Measurements from ENCODE around the gene BARHL1.

GRCh38 chr9:132591244-132591643 is 8.8 kb downstream of the BARHL1 start:
- TF ChIP-seq, protein P1, sequence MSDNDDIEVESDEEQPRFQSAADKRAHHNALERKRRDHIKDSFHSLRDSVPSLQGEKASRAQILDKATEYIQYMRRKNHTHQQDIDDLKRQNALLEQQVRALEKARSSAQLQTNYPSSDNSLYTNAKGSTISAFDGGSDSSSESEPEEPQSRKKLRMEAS (CRISPR knock-in tag; IDR thresholded peaks at IDR 0.05): no peak
- TF ChIP-seq, protein P2, sequence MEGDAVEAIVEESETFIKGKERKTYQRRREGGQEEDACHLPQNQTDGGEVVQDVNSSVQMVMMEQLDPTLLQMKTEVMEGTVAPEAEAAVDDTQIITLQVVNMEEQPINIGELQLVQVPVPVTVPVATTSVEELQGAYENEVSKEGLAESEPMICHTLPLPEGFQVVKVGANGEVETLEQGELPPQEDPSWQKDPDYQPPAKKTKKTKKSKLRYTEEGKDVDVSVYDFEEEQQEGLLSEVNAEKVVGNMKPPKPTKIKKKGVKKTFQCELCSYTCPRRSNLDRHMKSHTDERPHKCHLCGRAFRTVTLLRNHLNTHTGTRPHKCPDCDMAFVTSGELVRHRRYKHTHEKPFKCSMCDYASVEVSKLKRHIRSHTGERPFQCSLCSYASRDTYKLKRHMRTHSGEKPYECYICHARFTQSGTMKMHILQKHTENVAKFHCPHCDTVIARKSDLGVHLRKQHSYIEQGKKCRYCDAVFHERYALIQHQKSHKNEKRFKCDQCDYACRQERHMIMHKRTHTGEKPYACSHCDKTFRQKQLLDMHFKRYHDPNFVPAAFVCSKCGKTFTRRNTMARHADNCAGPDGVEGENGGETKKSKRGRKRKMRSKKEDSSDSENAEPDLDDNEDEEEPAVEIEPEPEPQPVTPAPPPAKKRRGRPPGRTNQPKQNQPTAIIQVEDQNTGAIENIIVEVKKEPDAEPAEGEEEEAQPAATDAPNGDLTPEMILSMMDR (IDR thresholded peaks at IDR 0.05): no peak
- TF ChIP-seq, protein P3, sequence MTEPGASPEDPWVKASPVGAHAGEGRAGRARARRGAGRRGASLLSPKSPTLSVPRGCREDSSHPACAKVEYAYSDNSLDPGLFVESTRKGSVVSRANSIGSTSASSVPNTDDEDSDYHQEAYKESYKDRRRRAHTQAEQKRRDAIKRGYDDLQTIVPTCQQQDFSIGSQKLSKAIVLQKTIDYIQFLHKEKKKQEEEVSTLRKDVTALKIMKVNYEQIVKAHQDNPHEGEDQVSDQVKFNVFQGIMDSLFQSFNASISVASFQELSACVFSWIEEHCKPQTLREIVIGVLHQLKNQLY (CRISPR knock-in tag; IDR thresholded peaks at IDR 0.05): no peak
- no peak for TF ChIP-seq ZNF219 (CRISPR knock-in tag; IDR thresholded peaks at IDR 0.05; ENCODE audit: borderline replicate concordance)
- no peak for TF ChIP-seq ZNF121 (CRISPR knock-in tag; IDR thresholded peaks at IDR 0.05)
- no peak for TF ChIP-seq FOXP4 (CRISPR knock-in tag; IDR thresholded peaks at IDR 0.05)
- TF ChIP-seq ZNF423 (CRISPR knock-in tag; IDR thresholded peaks at IDR 0.05): no peak; the same call in 1 of the 2 replicates
- no peak for TF ChIP-seq ZNF512 (CRISPR knock-in tag; IDR thresholded peaks at IDR 0.05; ENCODE audit: borderline replicate concordance)
- no peak for TF ChIP-seq ZBTB43 (CRISPR knock-in tag; IDR thresholded peaks at IDR 0.05)
- no peak for TF ChIP-seq JUN (CRISPR knock-in tag; IDR thresholded peaks at IDR 0.05)
- no peak for TF ChIP-seq ATF1 (CRISPR knock-in tag; IDR thresholded peaks at IDR 0.05)

All from WTC11 (cell line).